Medulla oblongata (tissue), 1 donor: ENCODE results near the gene SMIM41.

Source experiments
- DNase-seq: peaks from one replicate; pipeline ENCODE4 v3.0.0-alpha.2; 2015; ENCODE audit errors: extremely low spot score

Gene SMIM41

GRCh38 chr12:52122540-52122871 is 43.0 kb downstream of the SMIM41 start:
- DNase-seq, result no peak

- DNase-seq, result no peak
These were observed 43.4 kb downstream of the SMIM41 start for GRCh38 chr12:52122904-52123303.

- no peak for DNase-seq
These were observed 44.1 kb downstream of the SMIM41 start for GRCh38 chr12:52123487-52124186.

GRCh38 chr12:52125476-52125900 is 46.0 kb downstream of the SMIM41 start:
- DNase-seq, result no peak

GRCh38 chr12:52126050-52126604 is 46.6 kb downstream of the SMIM41 start:
- DNase-seq, result no peak

GRCh38 chr12:52126605-52127578 is 47.4 kb downstream of the SMIM41 start:
- DNase-seq, result no peak

- DNase-seq, result no peak
These were observed 48.4 kb downstream of the SMIM41 start for GRCh38 chr12:52127683-52128450.

GRCh38 chr12:52130711-52131110 is 51.2 kb downstream of the SMIM41 start:
- no peak for DNase-seq

- no peak for DNase-seq
These were observed 53.3 kb downstream of the SMIM41 start for GRCh38 chr12:52132754-52133161.

- no peak for DNase-seq
These were observed 58.2 kb downstream of the SMIM41 start for GRCh38 chr12:52137746-52138145.

GRCh38 chr12:52139147-52139546 is 59.6 kb downstream of the SMIM41 start:
- no peak for DNase-seq

- DNase-seq, result no peak
These were observed 60.1 kb downstream of the SMIM41 start for GRCh38 chr12:52139579-52140062.

- no peak for DNase-seq
These were observed 61.8 kb downstream of the SMIM41 start for GRCh38 chr12:52141306-52141705.

GRCh38 chr12:52141875-52142274 is 62.4 kb downstream of the SMIM41 start:
- no peak for DNase-seq

GRCh38 chr12:52142431-52142830 is 62.9 kb downstream of the SMIM41 start:
- DNase-seq, result no peak

- DNase-seq, result no peak
These were observed 65.2 kb downstream of the SMIM41 start for GRCh38 chr12:52144512-52145227.

- no peak for DNase-seq
These were observed 66.0 kb downstream of the SMIM41 start for GRCh38 chr12:52145228-52146088.

GRCh38 chr12:52146089-52146821 is 66.8 kb downstream of the SMIM41 start:
- no peak for DNase-seq

- no peak for DNase-seq
These were observed 67.4 kb downstream of the SMIM41 start for GRCh38 chr12:52146822-52147366.
